K562 (cell line): Measurements from ENCODE around the gene DHODH. TPM values are rescaled to one million over a fixed set of nuclear protein-coding genes. Genes with fewer than 3 reads are reported as not detected.

ENCODE experiments used
- FOXA1 ChIP-seq: fragments of 450-650 bp; IDR thresholded peaks from 2 replicates; pipeline ENCODE4 v1.6.1; 2016; ENCODE audit warnings: mild to moderate bottlenecking, borderline replicate concordance
- FOXP1 ChIP-seq: sonication (generic); formaldehyde crosslinking; IDR thresholded peaks from 2 replicates; pipeline ENCODE4 v1.8.0; 2022; ENCODE audit warnings: mild to moderate bottlenecking, missing genetic modification reagents
- GABPA ChIP-seq: fragments of 200-800 bp; sonication (Bioruptor generic); conservative IDR thresholded peaks from 2 replicates; pipeline ENCODE4 v1.6.1; 2016; ENCODE audit warnings: low read depth, missing genetic modification characterization, missing compliant biosample characterization
- HDAC2 ChIP-seq: fragments of 450-650 bp; IDR thresholded peaks from 2 replicates; pipeline ENCODE4 v1.6.1; 2016; ENCODE audit warnings: mild to moderate bottlenecking
- HDAC3 ChIP-seq: fragments of 450-650 bp; IDR thresholded peaks from 2 replicates; pipeline ENCODE4 v1.6.1; 2018; ENCODE audit warnings: borderline replicate concordance, mild to moderate bottlenecking, moderate library complexity; ENCODE audit not compliant: partially characterized antibody
- HLTF ChIP-seq: fragments of 450-650 bp; IDR thresholded peaks from 2 replicates; pipeline ENCODE4 v1.6.1; 2016
- KDM1A ChIP-seq, 2 experiments: fragments of 450-650 bp; IDR thresholded peaks; 2 replicates each; pipeline ENCODE4 v1.6.1; 2016; ENCODE audit warnings: mild to moderate bottlenecking in 2 of 2
- KHSRP ChIP-seq: fragments of 450-650 bp; IDR thresholded peaks from 2 replicates; pipeline ENCODE4 v1.6.1; 2017
- MAX ChIP-seq: sonication (generic); formaldehyde crosslinking; IDR thresholded peaks from 2 replicates; pipeline ENCODE4 v1.9.0; 2022; ENCODE audit warnings: mild to moderate bottlenecking, missing genetic modification reagents
- MNT ChIP-seq, 2 experiments: fragments of 450-650 bp; conservative IDR thresholded peaks; 2 replicates each; pipeline ENCODE4 v1.6.1; 2017; ENCODE audit warnings: mild to moderate bottlenecking in 2 of 2, moderate library complexity in 2 of 2
- NELFE ChIP-seq: IDR thresholded peaks from 2 replicates; pipeline ENCODE4 v1.6.1; 2011; ENCODE audit warnings: mild to moderate bottlenecking; ENCODE audit not compliant: insufficient read depth, insufficient read length
- NEUROD1 ChIP-seq: fragments of 150-350 bp; IDR thresholded peaks from 2 replicates; pipeline ENCODE4 v1.6.1; 2014; ENCODE audit warnings: borderline replicate concordance, low read length, low read depth; ENCODE audit not compliant: partially characterized antibody
- NFIC ChIP-seq: fragments of 450-650 bp; IDR thresholded peaks from 2 replicates; pipeline ENCODE4 v1.6.1; 2017; ENCODE audit warnings: mild to moderate bottlenecking, inconsistent platforms
- NFXL1 ChIP-seq: fragments of 450-650 bp; formaldehyde crosslinking; IDR thresholded peaks from 2 replicates; pipeline ENCODE4 v1.4.0; 2021; ENCODE audit warnings: mild to moderate bottlenecking
- POLR2AphosphoS5 ChIP-seq: IDR thresholded peaks from 2 replicates; pipeline ENCODE4 v1.6.1; 2011; ENCODE audit warnings: mild to moderate bottlenecking, low read depth, low read length, moderate library complexity; ENCODE audit not compliant: control insufficient read depth, insufficient read depth
- SMARCC2 ChIP-seq: fragments of 450-650 bp; IDR thresholded peaks from 2 replicates; pipeline ENCODE4 v1.6.1; 2017; ENCODE audit warnings: antibody characterized with exemption, moderate library complexity, mild to moderate bottlenecking, low read depth
- SP1 ChIP-seq: sonication (generic); formaldehyde crosslinking; IDR thresholded peaks from 2 replicates; pipeline ENCODE4 v1.8.1; 2022; ENCODE audit warnings: mild to moderate bottlenecking, missing genetic modification reagents
- SRSF9 ChIP-seq: fragments of 200-400 bp; formaldehyde crosslinking; IDR thresholded peaks from 2 replicates; pipeline ENCODE4 v1.6.1; 2017; ENCODE audit warnings: low read depth, low read length, borderline replicate concordance
- TAL1 ChIP-seq: fragments of 450-650 bp; IDR thresholded peaks from 2 replicates; pipeline ENCODE4 v1.6.1; 2016; ENCODE audit warnings: mild to moderate bottlenecking
- TEAD1 ChIP-seq, 2 experiments: fragments of 450-650 bp in 1 of 2; sonication (generic) in 1 of 2; formaldehyde crosslinking; IDR thresholded peaks; 2 replicates each; pipeline versions ENCODE4 v1.4.0 to v1.8.0; 2020 to 2022; ENCODE audit warnings: mild to moderate bottlenecking in 2 of 2, missing genetic modification reagents in 1 of 2
- YBX1 ChIP-seq: fragments of 450-650 bp; IDR thresholded peaks from 2 replicates; pipeline ENCODE4 v1.7.1; 2016; ENCODE audit warnings: mild to moderate bottlenecking
- ZBTB1 ChIP-seq: sonication (generic); formaldehyde crosslinking; IDR thresholded peaks from 2 replicates; pipeline ENCODE4 v1.8.1; 2023; ENCODE audit warnings: missing genetic modification reagents, low read depth, mild to moderate bottlenecking, borderline replicate concordance
- ZBTB12 ChIP-seq: fragments of 250-450 bp; sonication (Bioruptor Pico); IDR thresholded peaks from 2 replicates; pipeline ENCODE4 v1.4.0; 2020
- ZBTB7A ChIP-seq: IDR thresholded peaks from 2 replicates; pipeline ENCODE4 v1.6.1; 2011; ENCODE audit warnings: low read depth, mild to moderate bottlenecking, low read length, moderate library complexity, borderline replicate concordance; ENCODE audit not compliant: control insufficient read depth
- ZBTB8A ChIP-seq: fragments of 450-650 bp; IDR thresholded peaks from 2 replicates; pipeline ENCODE4 v1.6.1; 2018; ENCODE audit warnings: mild to moderate bottlenecking, moderate library complexity; ENCODE audit not compliant: partially characterized antibody
- ZNF584 ChIP-seq: fragments of 200-800 bp; sonication (Bioruptor generic); IDR thresholded peaks from 2 replicates; pipeline ENCODE4 v1.6.1; 2016; ENCODE audit warnings: low read depth, mild to moderate bottlenecking, missing genetic modification characterization, missing compliant biosample characterization
- ZSCAN29 ChIP-seq: fragments of 450-650 bp; IDR thresholded peaks from 2 replicates; pipeline ENCODE4 v1.6.1; 2017
- polyA plus RNA-seq, 8 experiments: library from polyadenylated mRNA; depleted of rRNA in 4 of 8; stranded (reverse) in 5 of 8; unstranded in 3 of 8; fragments of >200 nt; fragmentation: Nextera tagmentation in 2 of 8; fragmentation: Illumina TruSeq in 1 of 8; extraction: Ambion mirVana in 2 of 8; extraction: Trizol in 1 of 8; gene quantifications; 2 replicates each; pipeline versions ENCODE4 v1.2.1 to v1.2.3, GENCODE V29; 2011 to 2014; ENCODE audit warnings: inconsistent platforms in 1 of 8, missing spikeins in 1 of 8
- total RNA-seq, 7 experiments: library from RNA; depleted of rRNA in 6 of 7; stranded (reverse); fragments of >200 nt in 6 of 7; fragmentation: Illumina TruSeq in 2 of 7; extraction: Trizol in 2 of 7; gene quantifications; 2 replicates each; pipeline versions ENCODE4 v1.2.1 to v1.2.3, GENCODE V29; 2011 to 2021; ENCODE audit warnings: low replicate concordance in 1 of 7

Gene DHODH
- total and polyA plus RNA-seq, 9 of the 15 experiments (the other 6 are each of a cell fraction or from before 2014, with no cell fraction given) = 4.3 to 19.9 (median 12.7) TPM

GRCh38 chr16:72013888-72014581, 5.5 kb downstream of the DHODH start (continued):
- TF ChIP-seq ZBTB12 (CRISPR knock-in tag) (no peak), GABPA (peak; percentile 60), ZNF584 (CRISPR knock-in tag) (no peak), NELFE (no peak), FOXA1 (no peak), HDAC2 (0 out of 2 replicates have a peak, but pooled peaks have one; percentile 12), FOXP1 (CRISPR knock-in tag) (no peak), HDAC3 (peak; percentile 13), POLR2AphosphoS5 (0 out of 2 replicates have a peak, but pooled peaks have one; percentile 51), TAL1 (peak; percentile 39; the same call in 1 of the 2 replicates), ZBTB7A (no peak), HLTF (no peak), TEAD1 (CRISPR knock-in tag; IDR thresholded peaks at IDR 0.05) (0 out of 4 replicates have a peak, but pooled peaks of 1 of the 2 experiments have one; percentile 54), NFIC (no peak; the same call in 1 of the 2 replicates), SMARCC2 (no peak), YBX1 (no peak), SRSF9 (no peak), NEUROD1 (peak; percentile 27), SP1 (CRISPR knock-in tag) (no peak), MAX (no peak), ZBTB8A (no peak), MNT (conservative IDR thresholded peaks at IDR 0.05) (peak in 1 of 2 experiments; percentile 62; a peak in 2 of 4 replicates), ZSCAN29 (no peak), NFXL1 (CRISPR knock-in tag) (no peak), KHSRP (no peak), ZBTB1 (CRISPR knock-in tag) (no peak), KDM1A (IDR thresholded peaks at IDR 0.05) (peak; percentile 21 to 36; a peak in 2 of 4 replicates)
